Activated CD8-positive, alpha-beta T cell treated with anti-CD3 and anti-CD28 coated beads for 36 hours (primary cell): Measurements from ENCODE around the gene CACHD1. TPM values are rescaled to one million over a fixed set of nuclear protein-coding genes. Genes with fewer than 3 reads are reported as not detected.
"Not testable (repeated sequence)": the region's sequence is repeated elsewhere in the genome, so short reads cannot be mapped to it uniquely, and the experiment has no call there.

Source experiments
- ATAC-seq: fragments of 200-7000 bp; cut with Tn5 transposase; one replicate; pipeline ENCODE4 v1.10.0; 2021; ENCODE audit warnings: mild to moderate bottlenecking, moderate library complexity
- CTCF ChIA-PET: fragments of 350-600 bp; sonication (Branson Sonifier 250); formaldehyde crosslinking; loops from one replicate; lab custom pipeline; 2021; ENCODE audit warnings: antibody characterized with exemption; lab: Charles Lee
- POLR2A ChIA-PET: fragments of 350-600 bp; sonication (Branson Sonifier 250); formaldehyde crosslinking; loops from one replicate; lab custom pipeline; 2021; ENCODE audit warnings: antibody characterized with exemption; lab: Charles Lee
- DNase-seq: peaks from one replicate; pipeline ENCODE4 v3.0.0-alpha.2; 2020
- H3K27ac Mint-ChIP-seq: one replicate; pipeline ENCODE4 v1.8.0; 2021; ENCODE audit warnings: mild to moderate bottlenecking, mixed read lengths
- H3K27me3 Mint-ChIP-seq: one replicate; pipeline ENCODE4 v1.8.0; 2021; ENCODE audit warnings: mixed read lengths
- H3K36me3 Mint-ChIP-seq: one replicate; pipeline ENCODE4 v1.8.0; 2021; ENCODE audit warnings: low read depth, mixed read lengths
- H3K4me1 Mint-ChIP-seq: one replicate; pipeline ENCODE4 v1.8.0; 2021; ENCODE audit warnings: low read depth, mixed read lengths
- H3K4me3 Mint-ChIP-seq: one replicate; pipeline ENCODE4 v1.8.0; 2021; ENCODE audit warnings: mild to moderate bottlenecking, moderate library complexity, mixed read lengths
- H3K9me3 Mint-ChIP-seq: one replicate; pipeline ENCODE4 v1.8.0; 2021; ENCODE audit warnings: mixed read lengths
- CTCF ChIP-seq: fragments of 200-600 bp; IDR thresholded peaks from one replicate; pipeline ENCODE4 v1.8.0; 2022; ENCODE audit warnings: antibody characterized with exemption, mild to moderate bottlenecking
- intact Hi-C: fragments of 100-400 bp; cut with micrococcal nuclease; formaldehyde crosslinking; loops from one replicate; pipeline ENCODE4 v1.10.0; 2022
- total RNA-seq, 2 experiments: library from RNA; stranded (reverse); gene quantifications; one replicate each; pipeline ENCODE4 v1.2.3, GENCODE V29; 2021

The CACHD1 gene
- total RNA-seq, 2 experiments from 2014 or later: 2.2 to 2.5 TPM

- DNase-seq: no peak
- H3K27me3 Mint-ChIP-seq: no peaks in the 10 kb centered on the region
- H3K4me3 Mint-ChIP-seq: no peak overlapping the region
- H3K36me3 Mint-ChIP-seq: peaks cover 14% of the 10 kb centered on the region
- H3K4me1 Mint-ChIP-seq: no peaks in the 10 kb centered on the region
- CTCF ChIA-PET: no interaction called here
- peaks cover 9% of the 10 kb centered on the region for H3K9me3 Mint-ChIP-seq
- intact Hi-C loops: no loop called here
- no peak for ATAC-seq
- POLR2A ChIA-PET: no interaction called here
- TF ChIP-seq CTCF: no peak
- H3K27ac Mint-ChIP-seq: no peak overlapping the region
Observed at GRCh38 chr1:64608651-64609048, 138.7 kb downstream of the CACHD1 start.

DNA sequence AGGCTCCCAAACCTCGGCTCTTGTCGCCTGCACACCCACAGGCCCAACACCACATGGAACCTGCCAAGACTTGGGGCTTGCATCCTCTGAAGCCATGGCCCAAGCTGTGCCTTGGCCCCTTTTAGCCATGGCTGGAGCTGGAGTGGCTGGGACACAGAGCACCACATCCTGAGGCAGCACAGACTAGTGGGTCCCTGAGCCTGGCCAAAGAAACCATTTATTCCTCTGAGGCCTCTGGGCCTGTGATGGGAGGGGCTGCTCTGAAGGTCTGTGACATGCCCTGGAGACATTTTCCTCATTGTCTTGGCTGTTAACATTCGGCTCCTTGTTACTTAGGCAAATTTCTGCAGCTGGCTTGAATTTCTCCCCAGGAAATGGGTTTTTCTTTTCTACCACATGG is 141.0 kb downstream of the CACHD1 start:
- DNase-seq, H3K27ac Mint-ChIP-seq, H3K4me3 Mint-ChIP-seq, ATAC-seq, intact Hi-C loops, CTCF ChIA-PET, H3K4me1 Mint-ChIP-seq, POLR2A ChIA-PET, H3K27me3 Mint-ChIP-seq, H3K9me3 Mint-ChIP-seq: not testable (repeated sequence)
- H3K36me3 Mint-ChIP-seq: peaks cover 14% of the 10 kb centered on the region

GRCh38 chr1:64616039-64616438 is 146.1 kb downstream of the CACHD1 start:
- intact Hi-C loops: no loop called here
- TF ChIP-seq CTCF: no peak
- H3K4me3 Mint-ChIP-seq: no peak overlapping the region
- peak overlapping the region; percentile 3 for H3K27ac Mint-ChIP-seq
- H3K4me1 Mint-ChIP-seq: peaks cover 13% of the 10 kb centered on the region
- ATAC-seq (peak; percentile 39), DNase-seq (no peak)
- ChIA-PET POLR2A (no interaction called here), CTCF (interaction anchor here (0.6 kb wide), 1 partner anchor 145 kb away, joined by 3 read pairs; no protein-coding TSS in a partner anchor)
- peaks cover 6% of the 10 kb centered on the region for H3K9me3 Mint-ChIP-seq
- H3K27me3 Mint-ChIP-seq: no peaks in the 10 kb centered on the region
- peaks cover 7% of the 10 kb centered on the region for H3K36me3 Mint-ChIP-seq

- peak; percentile 60 for DNase-seq
- H3K9me3 Mint-ChIP-seq: no peaks in the 10 kb centered on the region
- intact Hi-C loops: no loop called here
- CTCF ChIA-PET: no interaction called here
- POLR2A ChIA-PET: no interaction called here
- H3K36me3 Mint-ChIP-seq: no peaks in the 10 kb centered on the region
- peaks cover 11% of the 10 kb centered on the region for H3K4me1 Mint-ChIP-seq
- H3K27me3 Mint-ChIP-seq: no peaks in the 10 kb centered on the region
- no peak for TF ChIP-seq CTCF
- no peak overlapping the region for H3K27ac Mint-ChIP-seq
- ATAC-seq: peak; percentile 85
- no peak overlapping the region for H3K4me3 Mint-ChIP-seq
Observed at GRCh38 chr1:64623750-64624191, 153.8 kb downstream of the CACHD1 start.

DNA sequence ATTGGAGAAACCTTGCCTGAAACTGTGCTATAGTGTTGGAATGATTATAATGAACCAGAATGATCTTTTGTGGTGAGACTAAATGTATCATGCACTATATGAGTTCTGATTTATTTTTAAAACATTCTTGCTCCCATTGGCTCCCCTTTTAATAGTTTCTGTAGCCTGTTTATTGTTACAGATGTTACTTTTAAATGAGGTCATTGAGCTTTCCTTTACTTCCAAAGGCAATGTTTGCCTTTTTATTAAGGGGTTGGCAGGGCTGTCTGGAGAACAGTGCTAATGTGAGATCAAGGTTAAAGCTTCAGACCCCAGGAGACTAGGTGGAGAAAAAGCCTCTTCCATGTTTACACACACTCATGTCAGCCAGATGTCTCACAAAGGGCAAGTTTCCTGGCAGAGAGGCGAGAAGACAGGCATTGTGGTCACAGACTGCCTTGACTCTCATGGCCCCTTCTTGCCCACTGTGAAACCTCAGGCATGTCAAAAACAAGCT is 154.3 kb downstream of the CACHD1 start:
- peak; percentile 15 for DNase-seq
- peak; percentile 61 for ATAC-seq
- no peak overlapping the region for H3K27ac Mint-ChIP-seq
- intact Hi-C loops: no loop called here
- POLR2A ChIA-PET: interaction anchor here (1.5 kb wide), 1 partner anchor 128 kb away, joined by 3 read pairs; no protein-coding TSS in a partner anchor
- H3K4me1 Mint-ChIP-seq: peaks cover 11% of the 10 kb centered on the region
- H3K4me3 Mint-ChIP-seq: no peak overlapping the region
- CTCF ChIA-PET: interaction anchor here (1.0 kb wide), 1 partner anchor 51 kb away, joined by 4 read pairs; no protein-coding TSS in a partner anchor
- no peaks in the 10 kb centered on the region for H3K27me3 Mint-ChIP-seq
- TF ChIP-seq CTCF: no peak
- no peaks in the 10 kb centered on the region for H3K36me3 Mint-ChIP-seq
- no peaks in the 10 kb centered on the region for H3K9me3 Mint-ChIP-seq
